GM18907 (cell line): Measurements from ENCODE around the gene IL22.

Experiments
- ATAC-seq: cut with Tn5 transposase; IDR thresholded peaks from one replicate; pipeline ENCODE4 v1.9.1; 2021; ENCODE audit warnings: mild to moderate bottlenecking, moderate library complexity; ENCODE audit not compliant: unreplicated experiment

The IL22 gene, protein sequence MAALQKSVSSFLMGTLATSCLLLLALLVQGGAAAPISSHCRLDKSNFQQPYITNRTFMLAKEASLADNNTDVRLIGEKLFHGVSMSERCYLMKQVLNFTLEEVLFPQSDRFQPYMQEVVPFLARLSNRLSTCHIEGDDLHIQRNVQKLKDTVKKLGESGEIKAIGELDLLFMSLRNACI

DNA sequence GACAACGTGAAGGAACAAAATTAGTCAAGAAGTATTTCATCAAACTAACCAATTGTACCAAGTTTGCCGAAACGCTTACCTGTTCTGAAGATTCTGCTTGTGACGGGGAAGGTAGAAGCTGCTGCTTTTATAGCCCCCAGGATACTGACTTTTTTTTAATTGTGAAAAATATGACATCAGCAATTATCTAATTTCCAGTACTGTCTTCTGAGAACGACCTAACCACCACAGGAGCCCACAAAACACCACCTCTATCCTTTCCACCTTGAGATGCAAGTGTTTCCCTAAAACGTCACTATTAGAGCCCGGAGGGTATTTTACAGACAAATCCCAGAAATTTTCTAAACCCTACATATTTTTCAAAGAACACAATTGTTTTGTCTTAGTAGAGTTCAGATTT is at the start of gene IL22:
TSS of gene IL22 (minus strand) at position 101 of the 400 bp plus-strand sequence. CDS start 156 bp downstream, outside the sequence.
- ATAC-seq: no peak

DNA sequence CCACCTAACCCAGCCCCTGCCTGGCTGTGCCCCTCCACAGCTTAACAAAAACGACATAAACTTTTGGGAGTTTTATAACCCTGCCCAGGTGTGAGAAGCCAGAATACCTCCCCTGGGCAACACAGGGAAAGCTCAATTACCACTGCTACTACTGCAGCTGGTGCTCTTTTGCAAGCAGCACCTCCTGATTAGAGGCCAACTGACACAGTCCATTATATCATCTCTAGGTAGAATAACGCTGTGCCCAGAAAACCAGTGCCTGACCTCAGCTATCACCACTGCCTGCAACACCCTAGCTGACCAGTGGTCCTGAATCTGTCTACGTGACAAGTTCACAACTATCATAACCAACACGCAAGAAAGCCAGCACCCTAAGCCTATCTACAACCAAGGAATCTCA is 44.5 kb upstream of the IL22 start:
- ATAC-seq: no peak

DNA sequence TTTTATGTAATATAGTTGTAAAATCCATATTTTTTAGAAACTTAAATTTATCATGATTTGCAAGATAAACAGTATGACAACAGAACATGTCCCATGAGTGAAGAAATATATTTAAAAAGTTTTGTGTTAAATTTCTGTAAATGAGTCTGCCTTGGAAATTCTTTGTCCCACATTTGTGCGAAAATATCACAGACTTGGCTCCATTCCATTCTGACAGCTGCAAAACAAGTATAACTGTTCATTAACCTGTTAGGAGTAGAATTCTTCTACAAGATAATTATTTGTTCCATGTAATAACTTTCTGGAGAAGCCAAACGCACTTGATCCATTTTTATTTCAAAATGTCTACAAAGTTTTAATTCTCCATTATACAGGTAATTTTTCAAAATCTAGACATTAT is 40.8 kb upstream of the IL22 start:
- no peak for ATAC-seq

DNA sequence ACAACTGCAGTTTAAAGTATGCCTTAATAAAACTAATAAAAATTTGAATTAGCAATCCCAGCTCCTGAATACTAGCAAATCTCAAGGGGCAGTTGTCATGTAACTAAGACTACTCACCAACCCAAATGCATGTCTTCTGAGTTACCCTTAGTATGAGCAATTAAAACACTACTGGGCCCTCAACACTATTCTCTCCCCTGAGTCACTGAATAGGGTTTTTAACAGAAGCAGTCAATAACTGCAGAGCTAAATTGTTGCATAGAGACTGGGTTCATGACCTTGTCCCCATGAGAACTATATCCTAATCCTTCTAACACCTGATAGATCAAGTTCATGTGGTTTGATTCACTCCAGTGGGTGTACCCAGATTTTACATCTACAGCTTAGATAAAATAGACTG is 39.9 kb upstream of the IL22 start:
- no peak for ATAC-seq

DNA sequence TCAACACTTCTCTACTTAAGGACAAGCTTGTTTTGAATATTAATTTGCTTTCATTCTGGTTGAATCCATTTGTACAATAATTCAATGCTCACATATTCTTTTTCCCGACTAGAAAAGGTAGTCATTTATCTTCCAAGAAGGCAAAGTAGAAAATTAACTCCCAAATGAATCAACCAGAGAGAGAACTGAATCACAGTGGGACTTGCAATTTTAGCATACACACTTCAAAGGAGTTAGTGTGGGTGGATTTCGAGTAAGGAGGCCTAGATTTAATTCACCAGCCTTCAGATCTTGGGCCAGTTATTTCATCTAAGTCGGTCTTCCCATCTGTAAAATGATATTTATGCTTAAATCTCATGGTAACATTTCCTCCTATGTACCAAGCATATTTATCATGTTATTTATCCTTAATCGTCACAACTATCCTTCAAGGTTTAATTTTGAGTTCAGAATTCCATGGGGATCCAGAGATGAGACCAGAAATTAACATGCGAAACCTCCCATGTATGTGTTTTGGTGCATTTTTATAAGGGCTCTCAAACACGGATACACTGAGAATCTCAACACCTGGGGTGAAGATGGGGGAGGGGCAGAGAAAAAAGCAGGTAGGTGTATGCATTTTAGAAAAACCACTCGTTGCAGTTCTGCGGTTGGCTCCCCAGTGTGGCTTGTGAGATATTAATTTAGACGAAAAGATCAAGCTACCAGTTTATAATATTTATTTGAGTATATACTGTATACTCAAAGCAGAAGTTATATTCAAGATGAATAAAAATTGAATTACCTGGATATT is 38.9 kb upstream of the IL22 start:
- no peak for ATAC-seq

DNA sequence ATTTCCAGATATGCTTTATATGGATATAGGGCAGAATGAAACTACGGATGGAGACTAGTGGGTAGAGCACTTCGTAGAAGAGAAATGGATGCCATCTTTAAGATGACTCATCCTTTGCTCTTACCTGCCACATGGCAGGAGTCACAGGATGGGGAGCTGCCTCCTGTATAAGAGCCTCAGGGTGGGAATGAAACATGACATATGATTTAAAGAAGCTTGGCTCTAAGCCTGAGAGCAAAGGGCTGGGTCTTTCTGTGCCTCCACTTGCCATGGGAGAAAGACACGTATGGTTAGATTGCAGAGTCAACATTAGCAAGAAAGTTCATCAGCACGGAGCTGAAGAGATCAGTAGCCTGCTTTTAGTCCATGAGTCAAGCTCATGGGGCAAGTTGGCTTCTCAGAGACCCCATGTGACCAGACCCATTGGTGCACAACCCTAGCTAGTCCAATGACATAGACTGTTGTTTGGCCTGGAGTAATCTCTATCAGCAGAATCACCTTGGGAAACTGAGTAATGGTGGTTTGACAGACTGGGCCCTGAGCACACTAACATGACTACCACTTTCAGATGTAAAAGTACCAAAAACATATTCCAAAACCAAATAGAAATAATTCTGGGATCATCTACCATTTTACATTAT is 38.1 kb upstream of the IL22 start:
- ATAC-seq: no peak

DNA sequence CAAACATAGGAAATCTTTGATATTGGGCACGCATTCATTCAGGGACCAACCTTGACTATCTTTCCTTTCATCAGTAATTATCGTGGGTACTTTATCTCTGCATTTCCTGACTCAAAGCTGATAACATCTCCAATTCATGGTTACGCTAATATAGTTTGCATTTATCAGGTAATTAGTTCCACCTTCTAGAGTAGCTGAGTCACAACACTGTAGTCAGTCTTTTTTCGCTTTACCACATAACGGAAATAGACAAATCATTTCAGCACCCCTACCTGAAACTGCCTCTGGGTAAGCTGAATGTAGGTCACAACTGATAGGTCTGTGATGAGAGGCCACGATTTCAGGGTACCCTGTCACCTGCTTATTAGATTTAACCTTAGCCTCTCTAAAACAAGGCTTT is 36.7 kb upstream of the IL22 start:
- peak; percentile 99 for ATAC-seq

DNA sequence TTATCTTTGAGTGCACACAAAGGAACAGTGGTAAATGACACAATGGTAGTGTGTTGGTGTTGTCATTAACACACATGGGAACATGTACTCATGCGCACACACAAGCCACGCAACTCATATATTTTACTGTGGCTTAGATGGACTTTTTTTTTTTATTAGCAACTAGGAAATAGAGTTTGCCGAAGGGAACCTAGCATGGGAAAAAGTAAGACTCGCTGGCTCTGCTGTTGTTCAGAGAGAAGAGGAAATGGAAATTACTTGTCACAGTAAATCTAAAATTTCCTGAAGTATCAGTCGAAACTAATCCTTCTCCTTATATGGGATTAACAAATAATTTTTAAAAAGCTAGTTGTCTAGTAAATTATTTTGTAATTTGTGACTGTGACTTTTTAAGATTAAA is 33.7 kb upstream of the IL22 start:
- ATAC-seq: no peak

DNA sequence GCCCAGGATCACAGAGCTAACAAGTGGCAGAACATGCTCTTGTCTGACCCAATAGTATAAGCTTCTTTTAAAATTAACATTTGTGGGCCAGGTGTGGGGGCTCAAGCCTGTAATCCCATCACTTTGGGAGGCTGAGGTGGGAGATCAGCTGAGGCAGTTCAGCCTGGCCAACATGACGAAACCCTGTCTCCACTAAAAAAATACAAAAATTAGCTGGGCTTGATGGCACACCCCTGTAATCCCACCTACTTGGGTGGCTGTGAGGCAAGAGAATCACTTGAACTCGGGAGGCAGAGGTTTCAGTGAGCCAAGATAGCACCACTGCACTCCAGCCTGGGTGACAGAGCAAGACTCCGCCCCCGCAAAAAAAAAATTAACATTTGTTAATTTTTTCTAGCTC is 33.0 kb upstream of the IL22 start:
- no peak for ATAC-seq

DNA sequence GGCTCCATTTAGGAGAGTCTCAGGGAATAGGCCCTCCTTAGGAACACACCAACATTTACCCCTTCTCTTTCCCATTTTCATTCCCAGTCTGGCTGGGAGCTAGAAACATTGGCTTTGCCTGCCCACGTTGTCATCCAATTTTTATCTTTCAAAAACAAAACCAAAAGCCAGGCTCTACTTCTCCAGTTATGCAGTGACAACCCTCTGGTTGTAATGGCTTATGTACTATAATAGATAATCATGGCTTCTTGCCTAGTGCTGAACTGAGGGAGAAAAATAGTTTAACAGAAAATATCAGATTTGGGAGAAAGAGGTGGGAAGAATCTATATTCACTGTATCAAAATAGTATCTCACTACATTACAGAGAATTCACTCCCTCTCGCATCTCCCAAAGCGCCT is 32.1 kb upstream of the IL22 start:
- no peak for ATAC-seq

DNA sequence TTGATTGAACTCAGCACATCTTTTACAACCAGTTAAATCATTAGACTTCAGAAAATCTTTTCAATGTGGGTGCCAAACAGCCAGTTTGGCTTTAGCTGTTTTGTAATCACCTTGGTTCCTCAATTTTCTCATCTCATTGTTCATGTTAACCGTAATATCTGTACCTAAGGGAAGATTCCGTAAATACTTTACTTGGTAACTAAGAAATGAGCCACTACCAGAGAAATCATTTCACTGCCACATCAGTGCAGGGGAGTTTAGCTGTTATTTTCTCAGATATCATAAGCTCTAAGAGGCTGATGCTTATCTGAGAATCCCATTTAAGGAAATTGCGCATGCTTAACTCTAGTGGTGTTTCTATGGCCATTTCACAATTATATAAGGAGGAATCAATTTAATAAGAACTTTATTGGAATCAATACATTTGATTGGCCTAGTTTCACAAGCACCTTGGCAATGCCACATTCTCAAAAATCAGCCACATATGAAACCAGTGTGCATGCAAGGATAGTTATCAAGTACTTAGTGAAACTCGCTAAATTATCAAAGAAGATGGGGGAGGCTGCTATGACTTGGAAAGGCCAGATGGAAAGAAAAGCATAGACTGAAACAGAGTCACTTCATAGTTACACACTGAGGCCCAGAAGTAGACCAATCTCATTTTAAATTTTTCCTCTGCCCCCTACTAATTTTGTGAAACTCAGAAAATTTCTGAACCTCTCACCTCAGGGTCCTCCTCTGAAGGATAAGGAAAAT is 28.1 kb upstream of the IL22 start:
- no peak for ATAC-seq

DNA sequence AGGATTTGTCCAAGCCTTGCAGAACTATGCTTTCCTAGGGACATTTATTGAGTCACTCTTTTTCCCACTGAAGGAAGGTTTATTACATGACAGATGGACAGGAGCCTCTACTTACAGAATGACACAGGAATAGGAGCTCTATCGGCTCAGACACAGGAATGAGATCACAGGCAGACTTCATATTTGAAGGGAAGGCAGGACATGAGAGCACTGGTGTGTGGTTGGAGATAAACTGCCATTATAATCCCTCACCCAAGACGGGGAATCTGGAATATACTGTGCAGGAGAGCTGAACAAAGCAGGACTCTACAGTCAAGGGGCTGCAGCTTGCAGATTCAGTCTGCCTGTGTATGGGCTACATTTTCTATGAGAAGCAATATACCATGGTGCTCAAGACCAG is 26.8 kb upstream of the IL22 start:
- ATAC-seq: no peak

DNA sequence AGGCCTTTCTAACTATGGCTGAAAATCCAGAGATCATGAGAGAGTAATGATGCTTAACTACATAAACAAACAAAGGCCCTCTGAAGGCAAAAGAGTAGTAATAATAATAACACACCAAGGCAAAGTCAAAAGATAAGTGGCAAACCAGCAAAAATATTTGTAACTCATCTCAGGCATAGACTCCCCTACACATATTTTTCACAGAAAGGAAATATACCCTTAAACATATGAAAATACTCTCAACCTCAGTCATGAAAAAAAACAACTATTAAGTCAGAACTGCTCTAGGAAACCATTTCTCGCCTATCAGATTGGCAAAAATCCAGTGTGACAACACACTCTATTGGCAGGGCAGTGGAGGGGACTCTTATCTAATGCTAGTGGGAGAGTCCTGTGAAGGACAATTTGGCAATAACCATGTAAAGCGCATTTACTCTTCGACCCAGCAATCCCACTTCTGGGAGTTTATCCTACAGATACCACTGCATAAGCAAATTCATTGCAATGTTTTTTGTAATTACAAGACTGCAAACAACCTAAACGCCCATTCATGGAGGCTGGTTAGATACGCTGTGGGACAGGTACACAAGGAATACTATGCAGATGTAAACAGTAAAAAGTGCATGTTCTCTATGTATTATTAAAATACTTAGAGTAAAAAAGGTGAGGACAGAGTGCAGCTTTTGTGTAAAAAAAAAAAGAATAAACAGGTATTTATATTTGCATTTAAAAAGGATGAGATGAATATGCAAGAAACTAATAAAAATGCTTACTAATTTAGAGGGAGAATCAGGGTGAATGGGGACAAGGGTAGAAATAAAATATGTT is 26.0 kb upstream of the IL22 start:
- no peak for ATAC-seq

DNA sequence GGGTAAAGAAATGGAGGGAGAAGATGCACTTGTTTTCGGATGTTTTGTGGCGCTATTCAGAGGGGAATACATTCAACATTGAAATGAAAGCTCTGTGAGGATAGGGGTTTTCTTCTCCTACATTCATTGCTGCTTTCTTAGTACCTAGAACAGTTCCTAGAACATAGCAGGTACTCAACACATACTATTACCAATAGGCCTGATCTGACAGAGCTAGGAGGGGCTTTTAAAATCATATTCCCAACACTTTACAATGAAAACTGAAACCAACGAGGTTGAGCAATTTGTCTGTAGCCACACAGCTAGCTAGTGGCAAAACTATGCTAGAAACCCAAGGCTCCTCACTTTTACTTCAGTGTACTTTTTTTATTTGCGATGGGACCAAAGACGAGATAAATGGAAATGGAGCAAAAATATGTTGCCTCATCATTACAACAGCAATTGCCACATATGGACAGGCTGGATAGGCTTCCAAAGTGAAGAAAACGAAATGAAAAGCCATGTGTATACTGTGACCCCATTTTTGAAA is 23.1 kb upstream of the IL22 start:
- no peak for ATAC-seq

DNA sequence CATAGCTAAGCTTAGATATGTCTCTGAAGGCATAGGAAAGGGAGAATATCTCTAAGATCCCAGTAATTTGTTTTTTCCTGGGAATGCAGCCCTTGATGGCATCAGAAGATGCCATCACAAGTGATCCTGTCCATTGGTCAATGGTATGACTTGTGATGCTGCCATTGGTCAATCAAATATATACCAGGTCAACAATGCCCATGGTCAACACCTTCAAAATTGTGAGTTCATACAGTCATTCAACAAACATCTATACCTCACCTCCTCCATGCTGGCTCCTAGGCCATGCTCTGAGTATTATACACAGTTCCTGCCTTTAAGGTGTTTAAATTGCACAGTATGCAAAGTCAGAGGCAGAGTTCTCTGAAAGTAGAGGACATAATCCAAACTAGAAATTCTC is 19.3 kb upstream of the IL22 start:
- no peak for ATAC-seq

DNA sequence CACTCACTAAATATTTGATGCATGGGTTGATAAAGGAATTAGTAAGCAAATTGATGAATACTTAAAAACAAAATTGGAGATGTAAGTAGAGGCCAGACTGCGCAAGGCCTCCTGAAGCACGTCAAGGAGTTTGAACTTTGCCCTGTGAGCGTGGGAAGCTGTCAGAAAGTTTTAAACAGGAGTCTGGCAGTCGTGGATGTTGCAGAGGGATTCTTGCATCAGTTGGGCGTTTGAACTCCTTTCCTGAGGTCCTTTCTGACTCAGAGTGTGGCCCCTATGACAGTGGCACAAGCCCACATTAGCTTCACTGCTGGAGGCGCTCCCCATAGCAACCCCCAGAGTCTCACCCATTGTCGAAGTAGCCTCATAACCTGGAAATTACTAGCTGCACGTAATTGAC is 17.9 kb upstream of the IL22 start:
- ATAC-seq: no peak

DNA sequence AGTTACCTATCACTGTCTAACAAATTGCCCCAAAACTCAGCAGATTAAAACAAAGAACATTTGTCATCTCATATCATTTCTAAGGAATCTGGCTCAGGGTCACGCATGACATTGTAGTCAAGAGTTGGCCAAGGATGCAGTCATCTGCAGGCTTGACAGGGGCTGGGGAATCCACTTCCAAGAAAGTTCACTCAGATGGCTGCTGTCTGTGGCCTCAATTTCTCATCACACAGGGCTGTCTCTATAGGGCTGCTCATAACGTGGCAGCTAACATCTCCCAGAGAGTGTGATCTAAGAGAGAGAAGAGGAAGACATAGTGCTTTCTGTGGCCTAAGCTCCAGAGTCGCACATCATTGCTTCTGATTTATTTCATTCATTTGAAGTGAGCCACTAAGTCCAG is 17.0 kb upstream of the IL22 start:
- ATAC-seq: no peak

DNA sequence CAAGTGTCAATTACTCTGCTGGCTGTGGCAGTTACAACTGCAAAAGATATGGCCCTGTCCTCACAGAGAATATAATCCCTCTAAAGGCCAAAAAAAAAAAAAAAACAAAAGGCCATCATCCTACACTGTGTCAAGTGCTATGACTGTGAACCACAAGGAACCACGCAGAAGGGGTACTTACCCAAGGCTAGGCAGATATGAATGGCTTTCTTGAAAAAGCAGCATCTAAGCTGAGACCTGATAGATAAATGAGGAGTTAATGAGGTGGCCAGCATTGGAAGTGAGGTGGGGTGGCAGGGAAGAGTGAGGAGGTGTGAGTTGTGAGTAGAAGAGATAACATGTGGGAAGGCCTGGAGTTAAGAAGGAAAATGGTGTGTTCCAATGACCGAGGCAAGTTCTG is 16.4 kb upstream of the IL22 start:
- ATAC-seq: no peak

DNA sequence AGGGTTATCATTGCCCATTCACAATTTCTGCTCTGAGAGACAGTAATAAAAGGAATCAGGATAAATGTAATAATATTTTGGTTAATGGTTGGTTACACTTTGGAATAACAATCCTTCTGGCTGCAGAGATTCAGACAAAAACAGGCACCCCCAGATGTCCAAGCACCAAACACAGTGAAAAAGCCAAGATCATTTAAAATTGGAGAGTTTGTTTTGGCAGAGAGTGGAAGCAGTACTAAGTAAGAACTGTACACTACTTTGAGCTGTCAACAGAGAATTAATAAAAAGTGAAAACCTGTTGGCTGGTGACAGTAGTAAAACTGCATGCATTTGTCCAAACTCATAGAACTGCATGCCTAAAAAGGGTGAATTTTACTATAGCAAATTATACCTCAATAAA is 15.6 kb upstream of the IL22 start:
- ATAC-seq: no peak

DNA sequence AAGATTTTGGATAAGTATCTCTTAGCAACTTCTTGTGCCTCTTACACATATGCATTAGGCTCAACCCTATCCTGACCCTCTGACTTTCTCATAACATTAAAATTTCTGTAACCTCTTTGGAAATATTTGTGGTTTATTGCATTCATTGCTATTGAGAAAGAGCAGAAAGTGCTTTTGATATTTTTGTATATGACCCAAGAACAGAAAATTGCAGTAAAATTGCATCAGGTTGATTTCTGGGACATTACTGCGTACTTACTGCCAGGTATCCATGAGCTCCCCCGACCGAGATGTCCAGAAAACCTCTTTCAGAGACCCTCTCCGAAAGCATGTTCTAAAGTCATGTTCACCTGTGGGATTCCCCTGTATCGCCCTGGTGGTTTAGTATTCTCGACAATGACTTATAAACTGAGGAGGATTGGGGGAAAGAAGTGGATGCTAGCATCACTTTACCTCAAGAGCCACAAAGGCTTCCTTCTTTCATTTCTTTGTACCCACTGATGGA is 14.5 kb upstream of the IL22 start:
- ATAC-seq: no peak
